ENCODE data around the gene CYP2U1. TPM values are rescaled to one million over a fixed set of nuclear protein-coding genes. Genes with fewer than 3 reads are reported as not detected.

The CYP2U1 gene
- total RNA-seq, 1 donor from 2014 or later, result 11.6 TPM

DNA sequence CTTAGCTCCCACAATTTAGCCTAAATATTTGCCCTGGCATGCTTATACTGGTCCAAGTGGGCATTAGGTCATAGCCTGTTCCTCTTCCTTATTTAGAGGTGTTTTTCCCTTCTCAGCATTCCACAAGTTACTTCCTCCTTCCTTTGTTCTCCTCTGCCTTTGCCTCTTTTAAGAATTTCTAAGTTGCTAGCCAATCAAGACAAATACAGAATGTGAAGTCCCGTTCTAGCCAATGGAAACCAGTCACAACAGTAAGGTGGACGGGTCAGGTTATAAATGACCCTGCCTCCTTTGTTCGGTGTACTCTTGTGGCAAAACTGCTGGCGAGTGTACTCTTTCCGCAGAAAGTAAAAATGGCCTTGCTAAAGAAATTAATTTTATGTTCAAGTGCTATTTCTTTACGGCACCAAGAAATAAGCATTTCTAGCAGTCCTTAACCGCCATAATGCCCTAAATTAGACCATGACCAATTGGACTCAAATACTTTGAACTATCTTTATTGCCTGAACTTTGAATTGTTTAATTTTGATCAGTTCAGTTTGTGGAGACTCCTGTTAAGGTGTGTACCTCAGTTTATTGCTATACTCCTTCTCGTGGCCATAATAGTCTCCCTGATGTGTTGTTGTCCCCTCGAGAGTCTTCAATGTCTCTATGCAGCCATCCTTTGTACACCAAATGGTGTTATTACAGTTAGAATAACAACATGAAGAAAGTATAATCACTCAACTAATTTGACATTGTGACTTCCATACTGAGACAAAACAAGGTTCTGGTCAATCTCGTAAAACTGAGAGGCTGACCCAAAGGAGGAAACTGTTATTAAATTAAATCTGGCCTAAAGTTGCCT, 56.8 kb downstream of the CYP2U1 start:
- H3K36me3 Mint-ChIP-seq (ENCODE audit: low read depth), result peaks cover 2% of the 10 kb centered on the region
- H3K27me3 Mint-ChIP-seq, result no peaks in the 10 kb centered on the region
- peaks cover 32% of the 10 kb centered on the region for H3K4me1 Mint-ChIP-seq
- intact Hi-C loops (cut with micrococcal nuclease), result loop anchor here (2.0 to 10.0 kb wide), 4 partner anchors 36 to 1671 kb away; partner anchors contain the start of genes AIMP1, MCUB and TBCK
- no peak overlapping the region for H3K4me3 Mint-ChIP-seq
- no peaks in the 10 kb centered on the region for H3K9me3 Mint-ChIP-seq
- ChIA-PET CTCF (no interaction called here), POLR2A (interaction anchor here (3.1 kb wide), 1 partner anchor 57 kb away, joined by 13 read pairs; the partner anchor contains the start of gene CYP2U1)
- ATAC-seq (ENCODE audit: low read depth), result no peak
- no peak for DNase-seq
- H3K27ac Mint-ChIP-seq, result no peak overlapping the region
- TF ChIP-seq, protein P1, sequence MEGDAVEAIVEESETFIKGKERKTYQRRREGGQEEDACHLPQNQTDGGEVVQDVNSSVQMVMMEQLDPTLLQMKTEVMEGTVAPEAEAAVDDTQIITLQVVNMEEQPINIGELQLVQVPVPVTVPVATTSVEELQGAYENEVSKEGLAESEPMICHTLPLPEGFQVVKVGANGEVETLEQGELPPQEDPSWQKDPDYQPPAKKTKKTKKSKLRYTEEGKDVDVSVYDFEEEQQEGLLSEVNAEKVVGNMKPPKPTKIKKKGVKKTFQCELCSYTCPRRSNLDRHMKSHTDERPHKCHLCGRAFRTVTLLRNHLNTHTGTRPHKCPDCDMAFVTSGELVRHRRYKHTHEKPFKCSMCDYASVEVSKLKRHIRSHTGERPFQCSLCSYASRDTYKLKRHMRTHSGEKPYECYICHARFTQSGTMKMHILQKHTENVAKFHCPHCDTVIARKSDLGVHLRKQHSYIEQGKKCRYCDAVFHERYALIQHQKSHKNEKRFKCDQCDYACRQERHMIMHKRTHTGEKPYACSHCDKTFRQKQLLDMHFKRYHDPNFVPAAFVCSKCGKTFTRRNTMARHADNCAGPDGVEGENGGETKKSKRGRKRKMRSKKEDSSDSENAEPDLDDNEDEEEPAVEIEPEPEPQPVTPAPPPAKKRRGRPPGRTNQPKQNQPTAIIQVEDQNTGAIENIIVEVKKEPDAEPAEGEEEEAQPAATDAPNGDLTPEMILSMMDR (IDR thresholded peaks at IDR 0.05), result no peak

DNA sequence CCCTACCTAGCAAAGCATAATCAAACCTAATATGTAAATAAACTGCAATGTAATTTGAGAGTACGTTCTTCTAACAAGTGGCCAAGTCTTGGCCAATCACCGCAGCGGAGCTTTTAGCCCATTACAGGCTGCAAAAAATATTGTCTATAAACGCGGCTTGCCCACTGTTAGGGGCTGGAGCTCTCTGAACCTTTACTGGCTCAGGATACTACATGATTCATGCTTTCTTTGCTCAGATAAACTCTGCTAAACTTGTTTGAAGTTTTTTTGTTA, 57.4 kb downstream of the CYP2U1 start:
- CTCF ChIA-PET, result no interaction called here
- Mint-ChIP-seq H3K27me3 (no peaks in the 10 kb centered on the region), H3K4me1 (peaks cover 36% of the 10 kb centered on the region), H3K27ac (no peak overlapping the region), H3K36me3 (ENCODE audit: low read depth) (peaks cover 2% of the 10 kb centered on the region), H3K9me3 (no peaks in the 10 kb centered on the region), H3K4me3 (no peak overlapping the region)
- DNase-seq, result no peak
- POLR2A ChIA-PET, result interaction anchor here (3.1 kb wide), 1 partner anchor 57 kb away, joined by 13 read pairs; the partner anchor contains the start of gene CYP2U1
- ATAC-seq (ENCODE audit: low read depth), result no peak
- intact Hi-C loops (cut with micrococcal nuclease), result loop anchor here (1.0 to 10.0 kb wide), 11 partner anchors 36 to 1827 kb away; partner anchors contain the start of genes AIMP1, CYP2U1, GAR1 and MCUB
- TF ChIP-seq, protein P1 (IDR thresholded peaks at IDR 0.05), result no peak

DNA sequence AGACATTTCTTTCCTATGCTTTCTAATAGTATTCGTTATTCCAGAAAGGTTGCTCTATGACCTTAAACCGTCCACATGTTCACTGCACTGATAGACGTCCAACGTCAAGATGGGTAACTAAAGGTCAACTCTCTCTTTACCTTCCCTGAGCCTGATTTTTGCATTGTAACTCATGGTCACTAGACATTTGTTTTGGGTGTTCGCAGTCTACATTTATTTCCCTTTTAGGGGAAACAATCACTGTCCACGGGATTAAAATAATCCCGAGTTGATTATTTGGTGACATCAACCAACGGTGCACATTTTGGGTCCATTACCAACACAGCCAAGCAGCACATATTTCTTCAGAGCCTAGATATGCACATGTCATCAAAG, 57.8 kb downstream of the CYP2U1 start:
- intact Hi-C loops (cut with micrococcal nuclease), result loop anchor here (1.0 to 10.0 kb wide), 11 partner anchors 37 to 1826 kb away; partner anchors contain the start of genes AIMP1, CYP2U1, GAR1 and MCUB
- peaks cover 40% of the 10 kb centered on the region for H3K4me1 Mint-ChIP-seq
- TF ChIP-seq, protein P1 (IDR thresholded peaks at IDR 0.05), result no peak
- peak overlapping the region; percentile 94 for H3K4me3 Mint-ChIP-seq
- no peak for DNase-seq
- POLR2A ChIA-PET, result interaction anchor here (0.9 to 3.1 kb wide), 2 partner anchors 58 to 636 kb away, joined by 3 to 13 read pairs; partner anchors contain the start of gene CYP2U1
- CTCF ChIA-PET, result no interaction called here
- H3K36me3 Mint-ChIP-seq (ENCODE audit: low read depth), result peaks cover 2% of the 10 kb centered on the region
- H3K27ac Mint-ChIP-seq, result peak overlapping the region; percentile 80
- ATAC-seq (ENCODE audit: low read depth), result peak; percentile 1
- H3K27me3 Mint-ChIP-seq, result no peaks in the 10 kb centered on the region
- no peaks in the 10 kb centered on the region for H3K9me3 Mint-ChIP-seq

DNA sequence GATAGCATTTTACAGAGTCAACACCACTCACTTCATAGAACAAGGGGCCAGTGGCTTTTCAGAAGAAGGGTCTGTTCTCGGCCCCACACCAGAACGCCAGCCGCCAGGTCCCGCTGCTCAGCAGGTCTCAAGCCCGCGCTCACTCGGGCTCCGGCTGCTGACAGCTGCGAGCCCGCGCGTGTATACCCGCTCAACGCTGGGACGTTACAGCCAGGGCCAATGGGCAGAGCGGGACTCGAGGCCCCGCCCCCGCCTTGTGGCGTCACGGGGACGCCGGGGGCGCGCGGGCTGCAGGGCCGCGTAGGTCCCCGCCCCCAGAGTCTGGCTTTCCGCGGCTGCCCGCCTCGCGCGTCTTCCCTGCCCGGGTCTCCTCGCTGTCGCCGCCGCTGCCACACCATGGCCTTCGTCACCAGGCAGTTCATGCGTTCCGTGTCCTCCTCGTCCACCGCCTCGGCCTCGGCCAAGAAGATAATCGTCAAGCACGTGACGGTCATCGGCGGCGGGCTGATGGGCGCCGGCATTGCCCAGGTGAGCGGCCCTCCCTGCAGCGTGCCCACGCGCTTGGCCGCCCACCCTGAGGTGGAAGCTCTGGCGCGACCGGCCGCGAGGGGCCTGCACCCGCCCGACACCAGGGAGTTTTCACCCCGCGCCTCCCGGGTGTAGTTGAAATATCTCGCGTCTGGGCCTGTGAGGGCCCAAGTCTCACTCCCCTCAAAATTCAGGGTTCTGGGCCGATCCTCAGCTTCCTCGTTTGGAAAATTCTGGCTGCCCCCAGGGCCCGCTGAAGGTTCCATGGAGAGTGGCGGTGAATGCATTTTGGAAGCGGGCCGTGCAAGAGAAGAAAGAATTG, 58.4 kb downstream of the CYP2U1 start, which contains the start of gene HADH:
TSS of gene HADH (plus strand) at position 353 of the 850 bp plus-strand sequence. CDS start at position 397, 44 bp downstream.
- DNase-seq (peak; percentile 97), ATAC-seq (ENCODE audit: low read depth) (peak; percentile 98)
- Mint-ChIP-seq H3K4me3 (peak within 1 kb of the TSS; percentile 94), H3K36me3 (ENCODE audit: low read depth) (peaks cover 2% of the 10 kb centered on the region), H3K27ac (peak within 1 kb of the TSS; percentile 89), H3K27me3 (no peaks in the 10 kb centered on the region), H3K9me3 (no peaks in the 10 kb centered on the region), H3K4me1 (peaks cover 46% of the 10 kb centered on the region)
- CTCF ChIA-PET, result no interaction called here
- intact Hi-C loops (cut with micrococcal nuclease), result loop anchor here (1.0 to 10.0 kb wide), 11 partner anchors 37 to 1826 kb away; partner anchors contain the start of genes AIMP1, CYP2U1, GAR1 and MCUB
- POLR2A ChIA-PET, result interaction anchor here (0.6 to 3.1 kb wide), 5 partner anchors 25 to 636 kb away, joined by 3 to 13 read pairs (median 3); partner anchors contain the start of gene CYP2U1
- TF ChIP-seq, protein P1 (IDR thresholded peaks at IDR 0.05), result no peak
